H1 (cell line): ENCODE measurements around the gene CAMK2D. TPM values are rescaled to one million over a fixed set of nuclear protein-coding genes. Genes with fewer than 3 reads are reported as not detected.

ENCODE experiments used
- CTCF ChIA-PET: fragments of 300-600 bp; sonication (Branson Sonifier 250); formaldehyde crosslinking; loops from one replicate; lab custom pipeline; 2021; ENCODE audit not compliant: partially characterized antibody; lab: Charles Lee
- POLR2A ChIA-PET: fragments of 300-600 bp; sonication (Branson Sonifier 250); formaldehyde crosslinking; loops from one replicate; lab custom pipeline; 2021; ENCODE audit warnings: inconsistent platforms; ENCODE audit not compliant: partially characterized antibody; lab: Charles Lee
- DNase-seq, 2 experiments: peaks; one replicate each; pipeline versions ENCODE4 v3.0.0 to v3.0.0-alpha.2; 2010 to 2022; ENCODE audit warnings: low spot score in 2 of 2, low read depth in 1 of 2, mixed read lengths in 1 of 2
- FAIRE-seq: peaks from 2 replicates; lab custom pipeline; 2011; peaks lifted over from hg19 to GRCh38; lab: Jason Lieb, UNC
- H2AFZ ChIP-seq: 2 replicates; pipeline ENCODE4 v1.8.1; 2012; ENCODE audit warnings: low read length, inconsistent platforms
- H2AK5ac ChIP-seq: 2 replicates; pipeline ENCODE4 v1.6.1; 2013; ENCODE audit warnings: low read depth, low read length
- H2BK120ac ChIP-seq: replicated peaks from 2 replicates; pipeline ENCODE3; 2013; ENCODE audit warnings: low read depth, low read length, inconsistent platforms
- H2BK12ac ChIP-seq: 2 replicates; pipeline ENCODE4 v1.6.1; 2013; ENCODE audit warnings: low read depth, low read length
- H2BK15ac ChIP-seq: 2 replicates; pipeline ENCODE4 v1.6.1; 2013; ENCODE audit warnings: low read length
- H2BK20ac ChIP-seq: 2 replicates; pipeline ENCODE4 v1.6.1; 2013; ENCODE audit warnings: low read length
- H2BK5ac ChIP-seq: 2 replicates; pipeline ENCODE4 v1.6.1; 2013; ENCODE audit warnings: low read depth, low read length
- H3K14ac ChIP-seq: 2 replicates; pipeline ENCODE4 v1.6.1; 2013; ENCODE audit warnings: inconsistent platforms; ENCODE audit not compliant: insufficient read length
- H3K18ac ChIP-seq: 2 replicates; pipeline ENCODE4 v1.6.1; 2013; ENCODE audit warnings: low read length; ENCODE audit errors: extremely low read depth
- H3K23ac ChIP-seq: 2 replicates; pipeline ENCODE4 v1.6.1; 2013; ENCODE audit warnings: inconsistent platforms; ENCODE audit not compliant: insufficient read length
- H3K23me2 ChIP-seq: 2 replicates; pipeline ENCODE4 v1.6.1; 2013; ENCODE audit warnings: low read depth, low read length
- H3K27ac ChIP-seq: 2 replicates; pipeline ENCODE4 v1.6.1; 2011; ENCODE audit warnings: low read depth, low read length, inconsistent platforms
- H3K27me3 ChIP-seq, 4 experiments: replicated peaks in 1 of 4; 1 replicate in 1 of 4; 2 replicates in 3 of 4; pipeline versions ENCODE4 v1.6.1 to v1.8.1; 2011 to 2013; ENCODE audit warnings: low read length in 3 of 4, mild to moderate bottlenecking in 3 of 4, inconsistent platforms in 2 of 4, mixed read lengths in 2 of 4, moderate library complexity in 1 of 4; ENCODE audit not compliant: control insufficient read depth in 3 of 4, insufficient read depth in 3 of 4; ENCODE audit errors: extremely low read depth in 1 of 4
- H3K36me3 ChIP-seq, 4 experiments: 2 replicates each; pipeline versions ENCODE4 v1.6.1 to v1.8.1; 2011 to 2013; ENCODE audit warnings: mild to moderate bottlenecking in 4 of 4, low read length in 3 of 4, moderate library complexity in 2 of 4, control low read depth in 1 of 4, inconsistent platforms in 1 of 4; ENCODE audit not compliant: insufficient read depth in 4 of 4, control insufficient read depth in 2 of 4
- H3K4ac ChIP-seq: replicated peaks from 2 replicates; pipeline ENCODE3; 2013; ENCODE audit warnings: low read length, low read depth, mixed read lengths, inconsistent platforms; ENCODE audit not compliant: insufficient read length
- H3K4me1 ChIP-seq, 4 experiments: replicated peaks in 1 of 4; 1 replicate in 1 of 4; 2 replicates in 3 of 4; pipeline versions ENCODE4 v1.6.1 to v1.8.1; 2011 to 2013; ENCODE audit warnings: low read length in 3 of 4, inconsistent platforms in 2 of 4, mixed read lengths in 1 of 4; ENCODE audit not compliant: insufficient read depth in 4 of 4, control insufficient read depth in 3 of 4
- H3K4me2 ChIP-seq, 2 experiments: 2 replicates each; pipeline versions ENCODE4 v1.6.1 to v1.8.1; 2011 to 2013; ENCODE audit warnings: low read depth in 2 of 2, low read length in 2 of 2, control low read depth in 1 of 2, inconsistent platforms in 1 of 2, mild to moderate bottlenecking in 1 of 2; ENCODE audit not compliant: insufficient read depth in 1 of 2
- H3K4me3 ChIP-seq, 4 experiments: fragments of 200-600, 300-600 bp in 1 of 4; sonication (generic), shearing (Covaris generic), sonication (Bioruptor Twin) in 1 of 4; 2 replicates each; pipeline versions ENCODE4 v1.5.1 to v1.8.1; 2011 to 2016; ENCODE audit warnings: low read length in 4 of 4, low read depth in 3 of 4, control low read depth in 2 of 4, inconsistent platforms in 2 of 4, mild to moderate bottlenecking in 2 of 4, mixed read lengths in 1 of 4, moderate library complexity in 1 of 4; ENCODE audit not compliant: insufficient read depth in 2 of 4; ENCODE audit errors: extremely low read depth in 1 of 4
- H3K56ac ChIP-seq: replicated peaks from 2 replicates; pipeline ENCODE3; 2013; ENCODE audit warnings: low read depth, mild to moderate bottlenecking, mixed read lengths, low read length, inconsistent platforms; ENCODE audit not compliant: insufficient read length
- H3K79me1 ChIP-seq: 2 replicates; pipeline ENCODE4 v1.6.1; 2013; ENCODE audit warnings: low read depth, low read length, control low read depth
- H3K79me2 ChIP-seq, 2 experiments: 2 replicates each; pipeline versions ENCODE4 v1.6.1 to v1.8.1; 2012 to 2013; ENCODE audit warnings: low read length in 2 of 2, mild to moderate bottlenecking in 2 of 2, inconsistent platforms in 1 of 2; ENCODE audit not compliant: insufficient read depth in 2 of 2, control insufficient read depth in 1 of 2
- H3K9ac ChIP-seq, 4 experiments: replicated peaks in 1 of 4; 1 replicate in 1 of 4; 2 replicates in 3 of 4; pipeline versions ENCODE4 v1.6.1 to v1.8.1; 2011 to 2013; ENCODE audit warnings: low read depth in 3 of 4, low read length in 3 of 4, control low read depth in 2 of 4, mild to moderate bottlenecking in 2 of 4, moderate library complexity in 2 of 4, inconsistent platforms in 1 of 4; ENCODE audit errors: extremely low read depth in 1 of 4
- H3K9me3 ChIP-seq, 2 experiments: 2 replicates each; pipeline versions ENCODE4 v1.6.1 to v1.8.1; 2012 to 2013; ENCODE audit warnings: mild to moderate bottlenecking in 2 of 2, moderate library complexity in 2 of 2, control low read depth in 1 of 2, inconsistent platforms in 1 of 2, low read depth in 1 of 2, low read length in 1 of 2, mixed read lengths in 1 of 2; ENCODE audit not compliant: insufficient read depth in 2 of 2
- H4K20me1 ChIP-seq, 2 experiments: replicated peaks in 1 of 2; 2 replicates each; pipeline versions ENCODE3 to v1.8.1; 2011 to 2013; ENCODE audit warnings: inconsistent platforms in 2 of 2, low read length in 2 of 2, mild to moderate bottlenecking in 1 of 2; ENCODE audit not compliant: insufficient read depth in 2 of 2, control insufficient read depth in 1 of 2
- H4K5ac ChIP-seq: 2 replicates; pipeline ENCODE4 v1.6.1; 2013; ENCODE audit warnings: low read length, low read depth, mixed read lengths, inconsistent platforms; ENCODE audit not compliant: insufficient read length
- H4K8ac ChIP-seq: 2 replicates; pipeline ENCODE4 v1.8.0; 2013; ENCODE audit warnings: mild to moderate bottlenecking, moderate library complexity, low read length, inconsistent platforms; ENCODE audit not compliant: insufficient read depth; ENCODE audit errors: extremely low read depth
- H4K91ac ChIP-seq: replicated peaks from 2 replicates; pipeline ENCODE3; 2013; ENCODE audit warnings: low read length, mixed read lengths, inconsistent platforms; ENCODE audit not compliant: insufficient read length
- ATF2 ChIP-seq: IDR thresholded peaks from 2 replicates; pipeline ENCODE4 v1.6.1; 2012; ENCODE audit warnings: low read length, inconsistent platforms
- BCL11A ChIP-seq, 2 experiments: IDR thresholded peaks; one replicate each; pipeline ENCODE4 v1.6.1; 2011; ENCODE audit warnings: low read depth in 2 of 2, low read length in 2 of 2, mild to moderate bottlenecking in 2 of 2
- BRCA1 ChIP-seq: IDR thresholded peaks from 2 replicates; pipeline ENCODE4 v1.6.1; 2012; ENCODE audit warnings: low read depth, low read length, improper control_type of control experiment
- GABPA ChIP-seq: IDR thresholded peaks from 2 replicates; pipeline ENCODE4 v1.6.1; 2011; ENCODE audit warnings: mild to moderate bottlenecking, low read length, moderate library complexity, borderline replicate concordance; ENCODE audit not compliant: insufficient read depth
- HDAC6 ChIP-seq: IDR thresholded peaks from one replicate; pipeline ENCODE4 v1.7.1; 2012; ENCODE audit warnings: low read depth, mild to moderate bottlenecking, inconsistent platforms, low read length, moderate library complexity
- KDM4A ChIP-seq: IDR thresholded peaks from one replicate; pipeline ENCODE4 v1.7.1; 2012; ENCODE audit warnings: low read depth, mild to moderate bottlenecking, moderate library complexity, low read length, inconsistent platforms; ENCODE audit not compliant: severe bottlenecking
- NANOG ChIP-seq: IDR thresholded peaks from 2 replicates; pipeline ENCODE4 v1.6.1; 2011; ENCODE audit warnings: low read length, low read depth, mild to moderate bottlenecking, inconsistent platforms; ENCODE audit not compliant: insufficient read depth, poor library complexity, severe bottlenecking
- NRF1 ChIP-seq: IDR thresholded peaks from 2 replicates; pipeline ENCODE4 v1.6.1; 2011; ENCODE audit warnings: mild to moderate bottlenecking, low read depth, low read length, improper control_type of control experiment
- RAD21 ChIP-seq, 2 experiments: IDR thresholded peaks in 1 of 2; conservative IDR thresholded peaks in 1 of 2; 2 replicates each; pipeline ENCODE4 v1.6.1; 2011; ENCODE audit warnings: low read depth in 2 of 2, low read length in 2 of 2, improper control_type of control experiment in 1 of 2, inconsistent platforms in 1 of 2, mild to moderate bottlenecking in 1 of 2, moderate library complexity in 1 of 2
- SIX5 ChIP-seq: IDR thresholded peaks from 2 replicates; pipeline ENCODE4 v1.6.1; 2011; ENCODE audit warnings: mild to moderate bottlenecking, low read depth, low read length
- SP2 ChIP-seq: IDR thresholded peaks from 2 replicates; pipeline ENCODE4 v1.6.1; 2012; ENCODE audit warnings: mild to moderate bottlenecking, low read length, inconsistent platforms
- SRF ChIP-seq: IDR thresholded peaks from 2 replicates; pipeline ENCODE4 v1.6.1; 2011; ENCODE audit warnings: mild to moderate bottlenecking, low read depth, low read length, moderate library complexity
- TEAD4 ChIP-seq: IDR thresholded peaks from 2 replicates; pipeline ENCODE4 v1.6.1; 2012; ENCODE audit warnings: low read depth, low read length, inconsistent platforms, mixed read lengths
- WGBS, 2 experiments: shearing (Covaris generic) in 1 of 2; methylation state at CpG; one replicate each; pipeline versions ENCODE4 v1.1.6 to v1.1.7; 2013 to 2015; ENCODE audit warnings: low lambda C conversion rate in 2 of 2, mixed read lengths in 2 of 2, inconsistent platforms in 1 of 2, low coverage in 1 of 2, missing lambda C conversion rate in 1 of 2; ENCODE audit not compliant: insufficient replicate concordance in 2 of 2, insufficient coverage in 1 of 2, insufficient read length in 1 of 2; ENCODE audit errors: extremely low coverage in 1 of 2, missing lambda C conversion rate in 1 of 2; 5-methylcytosine and 5-hydroxymethylcytosine counted together
- polyA plus RNA-seq, 7 experiments: library from polyadenylated mRNA; depleted of rRNA in 3 of 7; stranded (reverse) in 5 of 7; unstranded in 2 of 7; fragments of >200 nt in 5 of 7; fragments of 200-250 nt in 2 of 7; gene quantifications; 1 replicate in 5 of 7; 2 replicates in 1 of 7; 4 replicates in 1 of 7; pipeline versions ENCODE4 v1.2.1 to v1.2.3, GENCODE V29; 2011 to 2013; ENCODE audit warnings: missing spikeins in 2 of 7, mixed read lengths in 2 of 7
- total RNA-seq: library from RNA; stranded (reverse); fragmentation: NEBNext Ultra II Directional; extraction: Animal tissue kit (Norgen Biotek cat#: 25700); gene quantifications from 2 replicates; pipeline ENCODE4 v1.2.1, GENCODE V29; 2021

The CAMK2D gene
- total and polyA plus RNA-seq, 2 of the 8 experiments (the other 6 are each of a cell fraction or from before 2014, with no cell fraction given): 3.2 to 7.0 TPM

DNA sequence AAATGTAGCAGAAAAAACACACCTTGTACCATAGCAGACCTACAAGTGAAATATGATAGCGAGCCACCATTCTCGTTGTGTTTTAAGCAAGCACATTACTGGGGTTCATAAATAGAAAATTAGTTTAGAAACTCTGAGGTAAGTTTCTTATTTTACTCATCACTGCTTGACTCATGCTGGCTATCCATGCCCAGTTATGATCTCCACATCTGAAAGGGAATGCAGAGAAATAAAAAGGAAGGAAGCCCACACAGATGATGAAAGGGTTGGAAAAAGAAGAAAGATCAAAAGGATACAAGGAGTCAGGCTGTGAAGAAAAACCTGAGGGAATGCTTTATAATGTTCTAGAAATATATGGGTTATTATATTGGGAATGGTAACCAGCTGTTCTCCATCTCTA is 54.5 kb downstream of the CAMK2D start:
- Histone ChIP-seq H2BK12ac (no peak overlapping the region), H3K36me3 (no peaks in the 10 kb centered on the region), H3K4me2 (no peak overlapping the region), H2BK20ac (no peak overlapping the region), H3K9ac (no peak overlapping the region), H2BK15ac (no peak overlapping the region), H2AFZ (no peak overlapping the region), H4K20me1 (no peaks in the 10 kb centered on the region), H3K14ac (no peak overlapping the region), H2AK5ac (no peak overlapping the region), H3K18ac (no peak overlapping the region), H3K9me3 (no peaks in the 10 kb centered on the region), H3K56ac (no peak overlapping the region), H3K23me2 (no peaks in the 10 kb centered on the region), H3K4ac (no peak overlapping the region), H3K27ac (no peak overlapping the region), H3K4me1 (no peaks in the 10 kb centered on the region), H3K79me1 (no peaks in the 10 kb centered on the region), H3K79me2 (no peaks in the 10 kb centered on the region), H2BK5ac (no peak overlapping the region), H4K5ac (no peak overlapping the region), H2BK120ac (no peak overlapping the region), H3K23ac (no peak overlapping the region), H3K4me3 (no peak overlapping the region), H4K8ac (no peak overlapping the region), H4K91ac (no peak overlapping the region), H3K27me3 (no peaks in the 10 kb centered on the region)
- CTCF ChIA-PET: no interaction called here
- no peak for TF ChIP-seq SIX5
- no peak for TF ChIP-seq SRF
- no peak for TF ChIP-seq NANOG
- no peak for TF ChIP-seq GABPA
- TF ChIP-seq ATF2: no peak
- TF ChIP-seq SP2: no peak
- no peak for TF ChIP-seq BCL11A (IDR thresholded peaks at IDR 0.05; ENCODE audit: low read depth in 2 of 2, low read length in 2 of 2)
- TF ChIP-seq BRCA1: no peak
- no peak for TF ChIP-seq HDAC6
- TF ChIP-seq RAD21 (IDR thresholded peaks at IDR 0.05 in 1 of 2, conservative IDR thresholded peaks at IDR 0.05 in 1 of 2; ENCODE audit: low read depth in 2 of 2, low read length in 2 of 2): no peak
- no peak for TF ChIP-seq NRF1
- TF ChIP-seq KDM4A: no peak
- no peak for TF ChIP-seq TEAD4
- POLR2A ChIA-PET: no interaction called here
- no peak for DNase-seq
- WGBS, 2 experiments: 87% methylated on average over 2 of the region's 2 CpGs; no CpG with 5 or more reads in 1 of the 2 experiments
- no peak for FAIRE-seq
